A673 (cell line): Measurements from ENCODE around the gene EPPIN. TPM values are rescaled to one million over a fixed set of nuclear protein-coding genes. Genes with fewer than 3 reads are reported as not detected.

Source experiments
- BruUV-seq: library from RNA; stranded (reverse); fragments of 400-500 nt; replicated peaks from 2 replicates; lab custom pipeline; 2021; lab: Mats Ljungman, UMichigan
- CTCF ChIA-PET: fragments of 300-600 bp; sonication (Branson Sonifier 250); formaldehyde crosslinking; loops from one replicate; lab custom pipeline; 2022; ENCODE audit warnings: antibody characterized with exemption; lab: Charles Lee
- POLR2A ChIA-PET: fragments of 300-600 bp; sonication (Branson Sonifier 250); formaldehyde crosslinking; loops from one replicate; lab custom pipeline; 2022; ENCODE audit warnings: antibody characterized with exemption; ENCODE audit not compliant: low non-redundant PET; lab: Charles Lee
- DNase-seq: peaks from one replicate; pipeline ENCODE4 v3.0.0-alpha.2; 2015; ENCODE audit warnings: low spot score
- H3K27ac ChIP-seq: fragments of 200-600 bp; sonication (generic); 2 replicates; pipeline ENCODE4 v1.5.1; 2016; ENCODE audit warnings: mixed run types, low read depth, mild to moderate bottlenecking, mixed read lengths, antibody characterized with exemption, low read length; ENCODE audit not compliant: poor library complexity, severe bottlenecking
- H3K27me3 ChIP-seq: fragments of 200-600 bp; sonication (generic); replicated peaks from 2 replicates; pipeline ENCODE4 v1.6.1; 2017; ENCODE audit warnings: mixed run types, low read depth, mild to moderate bottlenecking, mixed read lengths, antibody characterized with exemption, low read length; ENCODE audit not compliant: insufficient read depth, poor library complexity
- H3K36me3 ChIP-seq: fragments of 200-600 bp; sonication (generic); 2 replicates; pipeline ENCODE4 v1.6.1; 2016; ENCODE audit warnings: mixed run types, mild to moderate bottlenecking, mixed read lengths, antibody characterized with exemption, low read length; ENCODE audit not compliant: insufficient read depth, poor library complexity, severe bottlenecking
- H3K4me1 ChIP-seq: fragments of 200-600 bp; sonication (generic); 2 replicates; pipeline ENCODE4 v1.6.1; 2017; ENCODE audit warnings: mixed run types, mild to moderate bottlenecking, mixed read lengths, antibody characterized with exemption, low read length; ENCODE audit not compliant: insufficient read depth, poor library complexity, severe bottlenecking
- H3K4me3 ChIP-seq: fragments of 200-600 bp; sonication (generic); 2 replicates; pipeline ENCODE4 v1.5.1; 2016; ENCODE audit warnings: low read depth, mixed run types, mild to moderate bottlenecking, mixed read lengths, low read length; ENCODE audit not compliant: poor library complexity, severe bottlenecking
- H3K9me3 ChIP-seq: fragments of 200-600 bp; sonication (generic); 2 replicates; pipeline ENCODE4 v1.6.1; 2016; ENCODE audit warnings: mixed run types, low read depth, mild to moderate bottlenecking, mixed read lengths, antibody characterized with exemption, low read length; ENCODE audit not compliant: poor library complexity, severe bottlenecking
- EZH2 ChIP-seq: fragments of 200-600 bp; sonication (generic); IDR thresholded peaks from 2 replicates; pipeline ENCODE4 v1.6.1; 2017; ENCODE audit warnings: borderline replicate concordance, low read depth, mild to moderate bottlenecking, mixed read lengths, antibody characterized with exemption, low read length; ENCODE audit not compliant: poor library complexity, severe bottlenecking
- intact Hi-C: fragments of 100-400 bp; cut with micrococcal nuclease; formaldehyde crosslinking; loops from one replicate; pipeline ENCODE4 v1.10.0; 2022; ENCODE audit not compliant: unreplicated experiment
- total RNA-seq: library from RNA; stranded (reverse); gene quantifications from 2 replicates; pipeline ENCODE4 v1.2.3, GENCODE V29; 2021
- TF ChIP-seq, protein P1 (sequence below): fragments of 300-800, 200-600 bp; sonication (generic); conservative IDR thresholded peaks from 2 replicates; pipeline ENCODE4 v1.5.1; 2017; ENCODE audit warnings: low read depth, mild to moderate bottlenecking, antibody characterized with exemption, low read length, moderate library complexity, mixed read lengths

Gene EPPIN
- total RNA-seq, 1 experiment from 2014 or later: not detected

DNA sequence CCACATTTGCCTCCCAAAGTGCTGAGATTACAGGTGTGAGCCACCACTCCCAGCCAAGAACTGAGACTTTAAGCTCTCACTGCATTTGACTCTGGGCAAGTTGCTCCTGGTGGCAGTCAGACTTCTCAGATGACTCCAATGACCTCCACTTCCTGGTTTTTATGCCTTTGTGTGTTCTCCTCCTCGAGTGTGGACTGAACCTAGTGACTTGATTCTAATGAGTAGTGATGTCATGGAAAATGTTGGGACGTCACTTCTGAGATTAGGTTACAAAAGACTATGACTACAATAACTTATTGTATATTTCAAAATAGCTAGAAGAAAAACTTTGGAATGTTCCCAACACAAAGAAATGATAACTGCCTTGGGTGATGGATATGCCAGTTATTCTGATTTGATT is 43.8 kb downstream of the EPPIN start:
- TF ChIP-seq EZH2: no peak
- TF ChIP-seq, protein P1, sequence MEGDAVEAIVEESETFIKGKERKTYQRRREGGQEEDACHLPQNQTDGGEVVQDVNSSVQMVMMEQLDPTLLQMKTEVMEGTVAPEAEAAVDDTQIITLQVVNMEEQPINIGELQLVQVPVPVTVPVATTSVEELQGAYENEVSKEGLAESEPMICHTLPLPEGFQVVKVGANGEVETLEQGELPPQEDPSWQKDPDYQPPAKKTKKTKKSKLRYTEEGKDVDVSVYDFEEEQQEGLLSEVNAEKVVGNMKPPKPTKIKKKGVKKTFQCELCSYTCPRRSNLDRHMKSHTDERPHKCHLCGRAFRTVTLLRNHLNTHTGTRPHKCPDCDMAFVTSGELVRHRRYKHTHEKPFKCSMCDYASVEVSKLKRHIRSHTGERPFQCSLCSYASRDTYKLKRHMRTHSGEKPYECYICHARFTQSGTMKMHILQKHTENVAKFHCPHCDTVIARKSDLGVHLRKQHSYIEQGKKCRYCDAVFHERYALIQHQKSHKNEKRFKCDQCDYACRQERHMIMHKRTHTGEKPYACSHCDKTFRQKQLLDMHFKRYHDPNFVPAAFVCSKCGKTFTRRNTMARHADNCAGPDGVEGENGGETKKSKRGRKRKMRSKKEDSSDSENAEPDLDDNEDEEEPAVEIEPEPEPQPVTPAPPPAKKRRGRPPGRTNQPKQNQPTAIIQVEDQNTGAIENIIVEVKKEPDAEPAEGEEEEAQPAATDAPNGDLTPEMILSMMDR: no peak
- intact Hi-C loops: no loop called here
- BruUV-seq: no TSS peak
- H3K27me3 ChIP-seq: peaks cover 41% of the 10 kb centered on the region
- no peaks in the 10 kb centered on the region for H3K4me1 ChIP-seq
- no peaks in the 10 kb centered on the region for H3K36me3 ChIP-seq
- H3K27ac ChIP-seq: no peak overlapping the region
- no peak overlapping the region for H3K4me3 ChIP-seq
- POLR2A ChIA-PET: no interaction called here
- CTCF ChIA-PET: interaction anchor here (0.6 to 0.8 kb wide), 2 partner anchors 67 to 202 kb away, joined by 3 read pairs; no protein-coding TSS in a partner anchor
- no peaks in the 10 kb centered on the region for H3K9me3 ChIP-seq
- no peak for DNase-seq

DNA sequence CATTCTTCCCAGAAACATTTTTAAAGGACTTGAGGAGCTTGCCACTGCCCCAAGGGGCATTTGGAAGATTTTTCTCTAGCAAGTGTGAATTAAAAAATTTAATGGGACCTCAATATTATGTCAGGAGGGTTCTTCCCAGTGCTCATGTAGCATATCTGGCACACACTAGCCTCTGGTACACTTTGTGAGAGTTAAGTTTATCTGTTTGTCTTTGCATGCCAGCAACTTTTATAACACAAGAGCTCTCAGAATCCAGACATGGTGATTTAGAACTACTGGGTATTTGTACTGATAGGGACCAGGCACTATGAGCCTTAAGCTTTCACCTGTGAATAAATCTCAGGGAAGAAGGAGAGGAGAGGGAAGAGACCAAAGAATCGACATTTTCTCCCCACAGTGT is 44.6 kb downstream of the EPPIN start:
- TF ChIP-seq EZH2: no peak
- TF ChIP-seq, protein P1: no peak
- Histone ChIP-seq H3K4me1 (no peaks in the 10 kb centered on the region), H3K27ac (no peak overlapping the region), H3K4me3 (no peak overlapping the region), H3K27me3 (peaks cover 41% of the 10 kb centered on the region), H3K36me3 (no peaks in the 10 kb centered on the region), H3K9me3 (no peaks in the 10 kb centered on the region)
- ChIA-PET POLR2A (no interaction called here), CTCF (interaction anchor here (0.6 kb wide), 1 partner anchor 272 kb away, joined by 11 read pairs; no protein-coding TSS in a partner anchor)
- no peak for DNase-seq
- BruUV-seq: no TSS peak
- intact Hi-C loops: no loop called here

DNA sequence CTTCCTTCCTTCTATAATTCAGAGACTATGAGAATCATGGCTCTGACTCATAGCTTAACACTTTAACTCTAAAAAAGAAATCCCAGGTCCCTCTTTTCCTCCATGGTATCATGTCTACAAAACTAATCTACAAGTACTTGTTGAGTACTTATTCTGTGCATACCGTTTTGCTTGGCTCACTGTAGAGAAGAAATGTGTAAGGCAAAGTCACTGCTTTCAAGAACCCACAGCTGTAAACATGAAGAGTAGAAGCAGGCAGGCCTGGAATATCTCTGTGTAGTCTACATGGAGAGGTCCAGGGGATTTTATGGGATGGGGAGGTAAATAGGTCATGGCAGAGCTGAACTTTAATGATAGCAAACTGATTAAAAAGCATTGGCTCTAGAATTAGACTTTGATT is 45.6 kb downstream of the EPPIN start:
- H3K4me3 ChIP-seq: no peak overlapping the region
- no TSS peak for BruUV-seq
- no peak for DNase-seq
- no peaks in the 10 kb centered on the region for H3K36me3 ChIP-seq
- ChIA-PET POLR2A (no interaction called here), CTCF (interaction anchor here (0.6 kb wide), 1 partner anchor 31 kb away, joined by 3 read pairs; no protein-coding TSS in a partner anchor)
- no peak for TF ChIP-seq EZH2
- TF ChIP-seq, protein P1: no peak
- H3K9me3 ChIP-seq: no peaks in the 10 kb centered on the region
- no peaks in the 10 kb centered on the region for H3K4me1 ChIP-seq
- intact Hi-C loops: no loop called here
- no peak overlapping the region for H3K27ac ChIP-seq
- peaks cover 42% of the 10 kb centered on the region for H3K27me3 ChIP-seq
